ENCODE data around the gene SMIM38.

DNA sequence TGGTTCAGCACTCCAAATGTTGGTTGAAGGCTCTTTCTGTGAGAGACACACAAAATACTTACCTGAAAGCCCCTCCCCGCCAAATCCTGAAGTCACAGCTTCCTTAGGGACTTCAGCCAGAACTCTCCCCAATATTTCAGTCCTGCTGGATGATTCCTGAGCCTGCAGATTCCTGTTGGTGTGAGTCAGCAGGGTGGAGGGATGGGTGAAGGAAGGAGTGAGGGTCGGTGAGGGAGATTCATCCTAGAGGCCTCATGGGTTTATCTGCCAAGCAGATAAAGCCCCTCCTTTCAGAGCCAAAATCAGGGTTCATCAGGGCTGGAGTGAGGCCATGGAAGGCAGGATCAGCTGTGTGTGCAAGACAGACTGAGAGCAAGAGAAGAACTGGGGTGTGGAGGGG is 37.9 kb downstream of the SMIM38 start:
- TF ChIP-seq FOXP2 (optimal IDR thresholded peaks at IDR 0.05; ENCODE audit: control extremely low read depth, extremely low read length, insufficient read depth) (no peak), EZH2 (IDR thresholded peaks at IDR 0.05) (no peak)
